Activated CD4-positive, CD25-positive, alpha-beta regulatory T cell treated with anti-CD3 and anti-CD28 coated beads, Interleukin-2, amount 50 U/mL, for 16 hours (primary cell): Measurements from ENCODE around the gene ANTXRL.
"Not testable (repeated sequence)": the region's sequence is repeated elsewhere in the genome, so short reads cannot be mapped to it uniquely, and the experiment has no call there.

Source experiments
- DNase-seq: peaks from one replicate; pipeline ENCODE4 v3.0.0-alpha.2; 2020; ENCODE audit warnings: low read depth, low spot score

The ANTXRL gene

GRCh38 chr10:46273506-46274477 lies 13.0 kb upstream of the ANTXRL start:
- no peak for DNase-seq

DNA sequence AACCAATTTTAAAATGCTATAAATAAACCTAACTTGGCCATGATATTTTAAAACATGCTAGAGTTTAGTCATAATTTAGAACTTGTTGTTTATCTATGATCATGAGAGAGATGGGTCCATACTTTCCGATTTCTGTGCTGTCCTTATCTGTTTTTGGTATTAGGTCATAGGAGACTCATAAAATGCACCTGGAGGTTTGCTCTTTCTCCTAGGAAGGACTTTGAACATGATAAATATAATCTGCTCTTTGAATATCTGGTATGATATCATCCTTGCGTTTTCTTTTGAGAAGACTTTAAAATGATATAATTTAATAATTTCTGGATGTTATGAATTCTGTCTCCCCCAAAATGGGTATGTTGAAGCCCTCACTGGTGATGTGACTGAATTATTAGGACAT lies 9.0 kb upstream of the ANTXRL start:
- DNase-seq = no peak

DNA sequence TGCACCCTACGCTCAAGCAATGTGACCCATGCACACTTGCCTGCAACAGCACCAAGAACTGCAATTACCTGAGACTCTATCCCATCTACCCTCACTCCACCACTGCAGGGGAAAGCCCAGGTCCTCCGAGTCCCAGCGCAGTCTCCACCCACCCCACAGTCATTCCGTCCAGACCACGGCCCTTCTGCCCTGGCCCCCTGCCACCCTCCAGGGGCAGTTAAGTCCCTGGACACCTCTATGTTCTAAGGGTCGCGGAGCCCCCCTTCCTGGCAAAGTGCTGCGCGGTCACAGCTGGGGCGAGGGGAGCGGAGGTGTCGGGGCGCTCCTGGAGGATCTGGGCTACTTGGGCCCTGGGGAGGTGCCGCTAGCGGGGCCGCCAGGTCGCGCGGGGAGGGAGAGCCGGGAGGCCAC lies 4.4 kb upstream of the ANTXRL start:
- not testable (repeated sequence) for DNase-seq

DNA sequence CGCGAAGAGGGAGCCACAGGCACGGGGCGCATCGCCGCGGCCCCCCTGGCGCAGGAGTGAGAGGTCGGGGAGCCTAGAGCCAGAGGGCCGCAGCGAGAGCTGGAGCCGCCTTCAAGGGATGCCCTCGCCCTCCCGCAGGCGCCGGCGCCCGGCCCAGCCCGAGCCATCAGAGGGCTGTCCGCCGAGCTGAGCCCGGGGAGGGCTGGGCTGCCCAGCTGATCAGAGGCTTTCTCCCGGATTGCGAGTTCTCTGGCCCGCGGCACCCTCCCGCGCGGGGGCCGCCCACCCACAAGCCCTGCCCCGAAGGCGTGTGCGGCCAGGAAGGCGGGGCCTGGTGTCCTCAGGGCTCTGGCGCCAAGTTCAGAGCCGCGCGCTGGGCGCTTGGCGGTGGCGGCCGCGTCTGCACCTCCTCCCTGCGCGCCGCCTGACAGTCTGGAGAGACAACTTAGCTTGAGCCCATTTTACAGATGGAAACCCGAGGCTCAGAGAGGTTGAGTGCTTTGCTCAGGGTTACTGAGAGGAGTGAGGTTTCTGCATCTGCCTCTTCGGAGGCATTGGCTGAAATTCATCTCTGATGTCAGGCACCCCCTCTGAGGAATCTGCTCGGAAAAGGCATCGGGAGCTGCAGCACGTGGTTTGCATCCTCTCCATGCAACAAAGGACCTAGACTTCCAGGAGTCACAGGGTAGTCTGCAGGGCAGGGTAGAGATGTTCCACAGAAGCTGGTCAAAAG lies 3.8 kb upstream of the ANTXRL start:
- peak; percentile 19 for DNase-seq

GRCh38 chr10:46283580-46284285 lies 3.1 kb upstream of the ANTXRL start:
- DNase-seq = no peak

GRCh38 chr10:46284286-46285229 lies 2.2 kb upstream of the ANTXRL start:
- DNase-seq = peak; percentile 52

DNA sequence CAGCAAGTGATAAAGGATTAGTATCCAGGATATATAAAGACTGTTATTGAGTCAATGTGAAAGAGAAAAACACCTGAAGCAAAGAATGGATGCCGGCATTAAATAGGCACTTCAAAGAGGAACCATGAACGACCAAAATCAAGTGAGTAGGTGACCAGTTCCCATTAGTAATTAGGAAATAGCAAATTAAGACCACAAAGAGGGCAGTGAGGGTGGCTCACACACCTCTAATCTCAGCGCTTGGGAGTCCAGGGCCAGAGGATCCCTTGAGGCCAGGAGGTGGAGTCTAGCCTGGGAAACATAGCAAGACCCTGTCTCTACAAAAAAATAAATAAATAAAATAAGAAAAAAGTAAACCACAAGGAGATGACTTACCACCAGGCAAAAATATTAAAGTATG lies 1.5 kb upstream of the ANTXRL start:
- no peak for DNase-seq

DNA sequence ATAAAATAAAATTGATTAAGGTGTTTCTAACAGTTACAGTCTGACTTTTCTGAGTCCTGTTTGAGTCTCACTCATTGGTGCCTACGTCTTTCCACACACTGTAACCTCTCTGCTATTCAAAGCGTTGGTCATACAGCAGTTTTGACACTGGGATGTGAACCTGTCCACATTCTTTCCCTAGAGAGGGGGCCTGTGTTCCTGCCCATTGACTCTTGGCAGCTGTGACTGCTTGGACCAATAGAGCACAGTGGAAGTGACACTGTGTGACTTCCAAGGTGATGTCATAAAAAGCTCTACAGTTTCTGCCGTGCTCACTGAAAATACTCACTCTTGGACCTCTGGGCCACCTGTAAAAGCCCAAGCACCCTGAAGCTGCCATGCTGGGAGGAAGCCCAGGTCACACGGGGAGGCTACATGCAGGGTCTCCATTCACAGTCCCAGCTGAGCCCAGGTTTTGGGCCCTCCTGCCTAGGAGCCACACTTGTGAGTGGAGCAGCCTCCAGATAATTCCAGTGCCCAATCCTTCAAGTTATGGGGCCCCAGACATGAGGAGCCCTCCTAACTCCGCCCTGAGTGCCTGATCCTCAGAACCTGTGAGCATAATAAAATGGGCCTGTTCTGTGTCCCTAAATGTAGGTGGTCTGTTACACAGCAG lies 704 bp upstream of the ANTXRL start:
- DNase-seq = no peak

- DNase-seq = no peak
These were observed 1.2 kb downstream of the ANTXRL start for GRCh38 chr10:46287846-46288477.

GRCh38 chr10:46288601-46289206 lies 1.9 kb downstream of the ANTXRL start:
- no peak for DNase-seq

- no peak for DNase-seq
These were observed 2.5 kb downstream of the ANTXRL start for GRCh38 chr10:46289209-46289810.

GRCh38 chr10:46290101-46290886 lies 3.5 kb downstream of the ANTXRL start:
- no peak for DNase-seq

GRCh38 chr10:46291817-46292572 lies 5.2 kb downstream of the ANTXRL start:
- DNase-seq = no peak

GRCh38 chr10:46292573-46293023 lies 5.8 kb downstream of the ANTXRL start:
- no peak for DNase-seq

DNA sequence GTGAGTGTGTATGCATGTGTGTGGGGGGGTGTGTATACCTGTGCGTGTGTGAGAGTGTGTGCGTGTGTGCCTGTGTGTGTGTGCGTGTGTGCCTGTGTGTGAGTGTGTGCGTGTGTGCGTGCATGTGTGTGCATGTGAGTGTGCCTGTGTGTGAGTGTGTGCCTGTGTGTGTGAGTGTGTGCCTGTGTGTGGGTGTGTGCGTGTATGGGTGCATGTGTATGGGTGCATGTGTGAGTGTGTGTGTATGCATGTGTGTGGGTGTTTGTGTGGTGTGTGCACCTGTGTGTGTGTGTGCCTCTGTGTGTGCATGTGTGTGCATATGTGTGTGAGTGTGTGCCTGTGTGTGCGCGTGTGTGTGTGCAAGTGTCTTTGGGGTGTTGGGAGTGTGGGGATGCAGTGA lies 6.4 kb downstream of the ANTXRL start:
- DNase-seq = no peak

DNA sequence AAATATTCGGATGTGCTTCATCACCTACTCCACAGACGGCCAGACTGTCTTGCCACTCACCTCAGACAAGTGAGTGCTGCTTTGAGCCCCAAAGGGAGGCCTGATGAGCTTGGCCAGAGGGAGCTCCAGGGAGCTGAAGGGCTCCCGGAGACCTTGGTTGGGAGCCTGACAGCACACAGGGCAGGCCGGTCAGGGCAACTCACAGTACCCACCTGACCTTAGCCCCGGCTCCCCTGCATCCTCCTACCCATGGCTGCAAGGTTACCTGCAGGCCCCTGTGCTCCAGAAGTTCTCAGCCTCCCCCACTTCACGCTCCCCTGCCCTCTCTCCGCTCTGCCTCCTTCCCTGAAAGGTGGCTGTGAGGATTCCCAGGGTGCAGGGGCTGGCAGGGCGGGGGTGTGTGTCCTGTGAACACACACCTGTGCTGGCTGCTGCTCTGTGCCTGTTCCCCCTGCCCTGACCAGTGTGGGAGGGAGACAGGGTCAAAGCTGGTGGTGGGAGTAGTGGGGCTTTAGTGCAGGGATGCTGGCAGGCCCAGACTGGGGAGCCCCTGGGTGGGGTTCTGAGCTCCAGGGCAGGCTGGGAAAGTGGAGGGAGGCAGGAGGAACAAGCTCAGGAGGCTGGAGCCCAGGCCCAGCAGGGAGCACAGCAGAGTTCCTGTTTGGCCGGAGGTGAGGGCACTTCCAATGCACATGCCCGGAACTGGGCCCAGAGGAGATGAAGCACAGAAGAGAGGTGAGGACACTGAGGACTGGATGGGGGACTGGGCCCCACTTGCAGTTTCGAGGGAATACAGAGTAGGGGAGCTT lies 7.2 kb downstream of the ANTXRL start:
- no peak for DNase-seq
